HT-29 (cell line): Measurements from ENCODE around the gene LRIG1. TPM values are rescaled to one million over a fixed set of nuclear protein-coding genes. Genes with fewer than 3 reads are reported as not detected.

ENCODE experiments used
- DNase-seq: peaks from one replicate; pipeline ENCODE4 v3.0.0-alpha.2; 2015; ENCODE audit warnings: low spot score
- total RNA-seq: library from RNA; depleted of rRNA; stranded (reverse); fragments of >200 nt; shearing (Covaris generic); gene quantifications from 2 replicates; pipeline ENCODE4 v1.2.3, GENCODE V29; 2014

The LRIG1 gene
- total RNA-seq, 1 experiment from 2014 or later: 24.0 TPM

- DNase-seq: no peak
Observed at GRCh38 chr3:66504850-66505641, 4.2 kb upstream of the LRIG1 start.

- no peak for DNase-seq
Observed at GRCh38 chr3:66502981-66503380, 2.2 kb upstream of the LRIG1 start.

- no peak for DNase-seq
Observed at GRCh38 chr3:66502245-66502874, 1.5 kb upstream of the LRIG1 start.

- DNase-seq: no peak
Observed at GRCh38 chr3:66501483-66502244, 842 bp upstream of the LRIG1 start.

- DNase-seq: no peak
Observed at GRCh38 chr3:66499881-66500575, 794 bp downstream of the LRIG1 start.

GRCh38 chr3:66498687-66499621 is 1.9 kb downstream of the LRIG1 start:
- DNase-seq: no peak

GRCh38 chr3:66497985-66498671 is 2.7 kb downstream of the LRIG1 start:
- DNase-seq: no peak

- no peak for DNase-seq
Observed at GRCh38 chr3:66497288-66497984, 3.4 kb downstream of the LRIG1 start.

GRCh38 chr3:66496746-66497145 is 4.1 kb downstream of the LRIG1 start:
- DNase-seq: no peak

- DNase-seq: no peak
Observed at GRCh38 chr3:66496301-66496700, 4.5 kb downstream of the LRIG1 start.

- DNase-seq: no peak
Observed at GRCh38 chr3:66495668-66496045, 5.2 kb downstream of the LRIG1 start.

GRCh38 chr3:66494959-66495667 is 5.7 kb downstream of the LRIG1 start:
- no peak for DNase-seq

GRCh38 chr3:66493458-66494099 is 7.2 kb downstream of the LRIG1 start:
- DNase-seq: no peak

- peak; percentile 66 for DNase-seq
Observed at GRCh38 chr3:66492672-66493071, 8.2 kb downstream of the LRIG1 start.

- peak; percentile 13 for DNase-seq
Observed at GRCh38 chr3:66492071-66492470, 8.8 kb downstream of the LRIG1 start.

GRCh38 chr3:66490984-66491383 is 9.8 kb downstream of the LRIG1 start:
- no peak for DNase-seq

- no peak for DNase-seq
Observed at GRCh38 chr3:66490214-66490613, 10.6 kb downstream of the LRIG1 start.

- DNase-seq: no peak
Observed at GRCh38 chr3:66489581-66489980, 11.2 kb downstream of the LRIG1 start.
